GM12875 (cell line): ENCODE measurements around the gene UEVLD.
"Not testable (repeated sequence)": the region's sequence is repeated elsewhere in the genome, so short reads cannot be mapped to it uniquely, and the experiment has no call there.

Source experiments
- H3K4me3 ChIP-seq: one replicate; pipeline ENCODE4 v1.5.1; 2011; ENCODE audit warnings: low read depth, low read length, control low read depth
- CTCF ChIP-seq: IDR thresholded peaks from 2 replicates; pipeline ENCODE4 v1.5.1; 2011; ENCODE audit warnings: low read depth, mild to moderate bottlenecking, control low read depth, inconsistent platforms, low read length, moderate library complexity, borderline replicate concordance; ENCODE audit not compliant: insufficient read depth

The UEVLD gene

GRCh38 chr11:18608376-18608775 is 19.8 kb upstream of the UEVLD start:
- TF ChIP-seq CTCF, result no peak
- H3K4me3 ChIP-seq, result no peak overlapping the region

- no peak for TF ChIP-seq CTCF
- no peak overlapping the region for H3K4me3 ChIP-seq
Measured at GRCh38 chr11:18600915-18601569, 12.5 kb upstream of the UEVLD start.

GRCh38 chr11:18599739-18600230 is 11.3 kb upstream of the UEVLD start, which contains the start of gene MISFA:
MISFA (plus strand) TSS chr11:18599789; CDS start chr11:18599929, 140 bp downstream.
- no peak for TF ChIP-seq CTCF
- no peak within 1 kb of the TSS for H3K4me3 ChIP-seq

- no peak for TF ChIP-seq CTCF
Measured at GRCh38 chr11:18594999-18595749, 6.6 kb upstream of the UEVLD start.

GRCh38 chr11:18594088-18594487 is 5.6 kb upstream of the UEVLD start:
- H3K4me3 ChIP-seq, result not testable (repeated sequence)

More at GRCh38 chr11:18594999-18595749, 6.6 kb upstream of the UEVLD start:
- no peak overlapping the region for H3K4me3 ChIP-seq

- no peak for TF ChIP-seq CTCF
- H3K4me3 ChIP-seq, result no peak overlapping the region
Measured at GRCh38 chr11:18590571-18590970, 2.0 kb upstream of the UEVLD start.

- H3K4me3 ChIP-seq, result no peak overlapping the region
- TF ChIP-seq CTCF, result no peak
Measured at GRCh38 chr11:18581825-18582224, 6.7 kb downstream of the UEVLD start.
